Calu3 (cell line): ENCODE measurements around the gene NHEJ1. TPM values are rescaled to one million over a fixed set of nuclear protein-coding genes. Genes with fewer than 3 reads are reported as not detected.

Experiments used
- BruUV-seq: library from RNA; stranded (reverse); fragments of 400-500 nt; replicated peaks from 2 replicates; lab custom pipeline; 2021; lab: Mats Ljungman, UMichigan
- CTCF ChIA-PET: fragments of 300-600 bp; sonication (Branson Sonifier 250); formaldehyde crosslinking; loops from one replicate; lab custom pipeline; 2022; ENCODE audit warnings: antibody characterized with exemption; lab: Charles Lee
- DNase-seq: peaks from one replicate; pipeline ENCODE4 v3.0.0; 2022
- H3K27ac Mint-ChIP-seq: one replicate; pipeline ENCODE4 v1.8.0; 2022; ENCODE audit warnings: mixed read lengths; ENCODE audit not compliant: unreplicated experiment
- H3K27me3 Mint-ChIP-seq: one replicate; pipeline ENCODE4 v1.8.0; 2022; ENCODE audit warnings: mixed read lengths; ENCODE audit not compliant: unreplicated experiment
- H3K36me3 Mint-ChIP-seq: one replicate; pipeline ENCODE4 v1.8.0; 2022; ENCODE audit warnings: mild to moderate bottlenecking, moderate library complexity, mixed read lengths; ENCODE audit not compliant: insufficient read depth, unreplicated experiment
- H3K4me1 Mint-ChIP-seq: one replicate; pipeline ENCODE4 v1.8.0; 2022; ENCODE audit warnings: mild to moderate bottlenecking, low read depth, mixed read lengths; ENCODE audit not compliant: unreplicated experiment
- H3K4me3 Mint-ChIP-seq: one replicate; pipeline ENCODE4 v1.8.0; 2022; ENCODE audit warnings: mild to moderate bottlenecking, low read depth, moderate library complexity, mixed read lengths; ENCODE audit not compliant: unreplicated experiment
- H3K9me3 Mint-ChIP-seq: one replicate; pipeline ENCODE4 v1.8.0; 2022; ENCODE audit warnings: low read depth, mixed read lengths; ENCODE audit not compliant: unreplicated experiment
- intact Hi-C: fragments of 100-400 bp; cut with micrococcal nuclease; formaldehyde crosslinking; loops from one replicate; pipeline ENCODE4 v1.10.0; 2022; ENCODE audit not compliant: unreplicated experiment
- total RNA-seq: library from RNA; stranded (reverse); gene quantifications from 2 replicates; pipeline ENCODE4 v1.2.3, GENCODE V29; 2022
- TF ChIP-seq, protein P1 (sequence below): fragments of 200-600 bp; IDR thresholded peaks from one replicate; pipeline ENCODE4 v1.8.0; 2022; ENCODE audit warnings: antibody characterized with exemption; ENCODE audit not compliant: unreplicated experiment

Gene NHEJ1
- total RNA-seq, 1 experiment from 2014 or later = 12.4 TPM

DNA sequence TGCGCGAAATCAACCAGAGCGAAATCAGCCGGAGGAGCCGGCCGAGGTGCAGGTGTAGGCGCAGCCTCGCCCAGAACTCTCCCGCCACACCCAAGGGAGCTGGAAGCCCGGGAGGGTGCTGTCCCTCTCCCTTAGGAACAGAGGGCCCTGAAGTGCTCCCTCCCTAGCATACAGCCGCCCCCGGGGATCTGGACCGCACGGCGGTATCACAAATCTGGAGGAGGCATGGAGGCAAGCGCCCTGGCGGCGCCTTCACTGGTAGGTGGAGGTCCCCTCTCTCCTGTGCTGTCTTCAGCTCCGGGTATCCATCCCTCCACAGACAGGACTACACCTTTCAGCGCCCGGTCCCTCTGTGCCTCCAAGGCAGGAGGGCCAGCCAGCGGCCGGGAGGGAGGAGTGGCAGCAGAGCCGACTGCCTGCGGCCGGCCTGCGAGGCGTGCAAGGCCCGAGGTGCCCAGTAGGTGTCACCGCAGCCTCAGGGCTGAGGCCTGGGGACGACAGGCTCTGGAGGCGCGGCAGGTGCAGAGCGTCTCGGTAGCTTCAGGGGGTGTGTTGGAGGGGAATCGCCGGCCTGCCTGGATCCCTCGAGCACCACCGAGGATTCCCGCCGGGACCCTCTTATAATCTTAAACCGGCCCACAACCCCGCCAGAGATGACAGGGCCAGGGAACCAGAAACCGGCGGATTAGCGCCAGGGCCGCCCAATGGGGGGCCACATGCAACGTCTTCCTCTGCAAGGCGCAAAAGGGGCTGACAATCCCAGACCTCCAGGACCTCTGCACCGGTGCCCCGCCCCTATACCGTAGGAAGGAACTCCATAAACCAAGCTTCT lies 102.7 kb downstream of the NHEJ1 start:
- Mint-ChIP-seq H3K27ac (no peak overlapping the region), H3K9me3 (no peaks in the 10 kb centered on the region), H3K4me3 (peak overlapping the region; percentile 76), H3K4me1 (peaks cover 36% of the 10 kb centered on the region), H3K27me3 (peaks cover 22% of the 10 kb centered on the region), H3K36me3 (peaks cover 51% of the 10 kb centered on the region)
- intact Hi-C loops = loop anchor here (1.0 to 5.0 kb wide), 4 partner anchors 29 to 97 kb away; no protein-coding TSS in a partner anchor
- DNase-seq = peak; percentile 93
- CTCF ChIA-PET = interaction anchor here (0.5 to 4.3 kb wide), 20 partner anchors 8 to 237 kb away, joined by 3 to 52 read pairs (median 5); no protein-coding TSS in a partner anchor
- no TSS peak for BruUV-seq
- TF ChIP-seq, protein P1, sequence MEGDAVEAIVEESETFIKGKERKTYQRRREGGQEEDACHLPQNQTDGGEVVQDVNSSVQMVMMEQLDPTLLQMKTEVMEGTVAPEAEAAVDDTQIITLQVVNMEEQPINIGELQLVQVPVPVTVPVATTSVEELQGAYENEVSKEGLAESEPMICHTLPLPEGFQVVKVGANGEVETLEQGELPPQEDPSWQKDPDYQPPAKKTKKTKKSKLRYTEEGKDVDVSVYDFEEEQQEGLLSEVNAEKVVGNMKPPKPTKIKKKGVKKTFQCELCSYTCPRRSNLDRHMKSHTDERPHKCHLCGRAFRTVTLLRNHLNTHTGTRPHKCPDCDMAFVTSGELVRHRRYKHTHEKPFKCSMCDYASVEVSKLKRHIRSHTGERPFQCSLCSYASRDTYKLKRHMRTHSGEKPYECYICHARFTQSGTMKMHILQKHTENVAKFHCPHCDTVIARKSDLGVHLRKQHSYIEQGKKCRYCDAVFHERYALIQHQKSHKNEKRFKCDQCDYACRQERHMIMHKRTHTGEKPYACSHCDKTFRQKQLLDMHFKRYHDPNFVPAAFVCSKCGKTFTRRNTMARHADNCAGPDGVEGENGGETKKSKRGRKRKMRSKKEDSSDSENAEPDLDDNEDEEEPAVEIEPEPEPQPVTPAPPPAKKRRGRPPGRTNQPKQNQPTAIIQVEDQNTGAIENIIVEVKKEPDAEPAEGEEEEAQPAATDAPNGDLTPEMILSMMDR = peak; percentile 91

DNA sequence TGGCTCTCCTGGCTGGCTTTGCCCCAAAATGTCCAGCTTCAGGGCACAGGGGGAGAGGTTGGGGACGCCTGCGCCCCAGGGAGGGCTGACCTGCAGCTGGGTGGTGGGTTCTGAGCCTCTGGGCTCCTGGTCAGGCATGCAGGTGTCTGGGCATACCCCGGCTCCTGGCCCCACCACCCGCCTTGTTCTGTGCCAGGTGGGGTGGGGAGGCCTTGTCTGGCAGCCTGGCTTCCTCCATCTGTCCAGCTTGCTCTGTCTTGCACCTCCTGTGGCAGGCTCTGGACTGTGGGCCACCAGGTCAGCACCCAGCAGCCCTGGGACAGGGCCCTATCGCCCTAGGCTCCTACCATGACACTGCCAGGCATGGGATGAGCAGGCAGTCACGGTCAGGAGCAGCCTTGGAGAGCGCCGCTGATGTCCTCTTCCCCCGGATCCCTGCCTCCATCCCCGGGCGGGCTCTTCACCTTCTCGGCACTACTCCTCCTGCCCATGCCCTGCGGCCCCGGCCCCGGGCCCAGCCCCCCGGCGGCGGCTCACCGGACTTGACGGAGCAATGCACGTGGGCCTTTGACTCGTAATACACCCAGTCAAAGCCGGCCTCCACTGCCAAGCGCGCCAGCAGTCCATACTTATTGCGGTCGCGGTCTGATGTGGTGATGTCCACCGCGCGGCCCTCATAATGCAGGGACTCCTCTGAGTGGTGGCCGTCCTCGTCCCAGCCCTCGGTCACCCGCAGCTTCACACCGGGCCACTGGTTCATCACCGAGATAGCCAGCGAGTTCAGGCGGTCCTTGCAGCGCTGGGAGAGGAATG lies 103.5 kb downstream of the NHEJ1 start:
- no peak overlapping the region for H3K27ac Mint-ChIP-seq
- CTCF ChIA-PET = interaction anchor here (1.3 to 4.3 kb wide), 6 partner anchors 15 to 97 kb away, joined by 4 to 52 read pairs (median 8); no protein-coding TSS in a partner anchor
- H3K9me3 Mint-ChIP-seq = no peaks in the 10 kb centered on the region
- peak; percentile 15 for DNase-seq
- TF ChIP-seq, protein P1 = no peak
- peaks cover 51% of the 10 kb centered on the region for H3K36me3 Mint-ChIP-seq
- peaks cover 36% of the 10 kb centered on the region for H3K4me1 Mint-ChIP-seq
- no TSS peak for BruUV-seq
- intact Hi-C loops = loop anchor here (5.0 kb wide), 1 partner anchor 45 kb away; no protein-coding TSS in a partner anchor
- peaks cover 14% of the 10 kb centered on the region for H3K27me3 Mint-ChIP-seq
- peak overlapping the region; percentile 46 for H3K4me3 Mint-ChIP-seq

DNA sequence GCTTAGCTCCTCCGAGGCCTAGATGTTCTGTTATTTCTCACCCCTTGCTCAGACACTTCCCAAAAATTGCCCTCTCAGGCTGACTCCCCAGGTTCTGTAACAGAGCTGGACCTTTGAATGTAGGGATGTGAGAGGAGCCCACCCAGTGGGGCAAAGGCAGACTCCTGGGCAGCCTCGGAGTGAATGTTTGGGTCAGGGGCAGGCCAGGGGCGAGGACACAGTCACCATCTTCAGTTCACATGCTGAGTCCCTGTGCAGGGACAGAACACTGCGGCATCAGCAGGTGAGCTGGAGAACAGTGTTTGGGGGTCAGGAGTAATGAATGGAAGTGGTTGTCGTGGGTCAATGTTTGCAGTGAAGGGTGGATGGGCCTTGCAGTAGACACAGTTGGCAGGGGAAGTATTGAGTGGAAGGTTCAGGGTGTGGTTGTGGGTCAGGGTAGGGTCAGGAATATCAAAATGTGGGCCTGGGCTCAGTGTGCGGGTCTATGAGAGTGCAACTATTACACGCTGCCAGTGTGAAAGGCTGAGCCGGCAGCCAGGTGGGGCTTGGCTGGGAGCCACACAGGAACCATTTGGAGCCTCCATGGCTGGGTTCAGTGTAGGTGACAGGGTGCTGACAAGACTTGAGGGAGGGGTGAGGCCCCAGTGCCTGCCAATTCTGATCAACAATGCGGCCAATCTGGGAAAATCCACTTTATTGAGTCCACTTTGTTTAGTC lies 104.3 kb downstream of the NHEJ1 start:
- peaks cover 6% of the 10 kb centered on the region for H3K27me3 Mint-ChIP-seq
- CTCF ChIA-PET = interaction anchor here (0.6 to 4.3 kb wide), 6 partner anchors 14 to 98 kb away, joined by 3 to 52 read pairs (median 10); no protein-coding TSS in a partner anchor
- H3K9me3 Mint-ChIP-seq = no peaks in the 10 kb centered on the region
- no TSS peak for BruUV-seq
- TF ChIP-seq, protein P1 = no peak
- intact Hi-C loops = loop anchor here (5.0 kb wide), 1 partner anchor 46 kb away; no protein-coding TSS in a partner anchor
- peak; percentile 71 for DNase-seq
- H3K4me3 Mint-ChIP-seq = peak overlapping the region; percentile 46
- peaks cover 54% of the 10 kb centered on the region for H3K36me3 Mint-ChIP-seq
- peak overlapping the region; percentile 35 for H3K27ac Mint-ChIP-seq
- peaks cover 35% of the 10 kb centered on the region for H3K4me1 Mint-ChIP-seq
